WERI-Rb-1 (cell line): ENCODE measurements around the gene MYOF.

Experiments used
- DNase-seq: peaks from one replicate; pipeline ENCODE4 v3.0.0-alpha.2; 2020
- H3K27ac ChIP-seq: fragments of 250-450 bp; sonication (Bioruptor Pico); 2 replicates; pipeline ENCODE4 v1.5.1; 2020; ENCODE audit warnings: mild to moderate bottlenecking, moderate library complexity
- H3K27me3 ChIP-seq: fragments of 250-450 bp; sonication (Bioruptor Pico); 2 replicates; pipeline ENCODE4 v1.5.1; 2021; ENCODE audit warnings: mild to moderate bottlenecking, low read depth, moderate library complexity; ENCODE audit not compliant: insufficient read depth, severe bottlenecking
- H3K36me3 ChIP-seq: fragments of 250-450 bp; sonication (Bioruptor Pico); 2 replicates; pipeline ENCODE4 v1.5.1; 2020; ENCODE audit warnings: mild to moderate bottlenecking, moderate library complexity
- H3K4me3 ChIP-seq: 2 replicates; pipeline ENCODE4 v1.5.1; 2011; ENCODE audit warnings: low read depth, mild to moderate bottlenecking, control low read depth, low read length
- H3K9me3 ChIP-seq: fragments of 250-450 bp; sonication (Bioruptor Pico); 2 replicates; pipeline ENCODE4 v1.5.1; 2021; ENCODE audit warnings: mild to moderate bottlenecking, moderate library complexity; ENCODE audit not compliant: severe bottlenecking
- CTCF ChIP-seq: IDR thresholded peaks from 2 replicates; pipeline ENCODE4 v1.5.1; 2011; ENCODE audit warnings: low read depth, mild to moderate bottlenecking, control low read depth, inconsistent platforms, low read length

MYOF gene

GRCh38 chr10:93475871-93476270, 6.3 kb downstream of the MYOF start:
- no peak overlapping the region for H3K4me3 ChIP-seq
- DNase-seq = no peak
- H3K27me3 ChIP-seq = no peaks in the 10 kb centered on the region
- no peak overlapping the region for H3K27ac ChIP-seq
- no peaks in the 10 kb centered on the region for H3K9me3 ChIP-seq
- TF ChIP-seq CTCF = no peak
- no peaks in the 10 kb centered on the region for H3K36me3 ChIP-seq

GRCh38 chr10:93475227-93475626, 6.9 kb downstream of the MYOF start:
- Histone ChIP-seq H3K36me3 (no peaks in the 10 kb centered on the region), H3K4me3 (no peak overlapping the region), H3K27ac (no peak overlapping the region), H3K9me3 (no peaks in the 10 kb centered on the region), H3K27me3 (no peaks in the 10 kb centered on the region)
- DNase-seq = no peak
- no peak for TF ChIP-seq CTCF

- Histone ChIP-seq H3K4me3 (no peak overlapping the region), H3K9me3 (no peaks in the 10 kb centered on the region), H3K27me3 (no peaks in the 10 kb centered on the region), H3K36me3 (no peaks in the 10 kb centered on the region), H3K27ac (no peak overlapping the region)
- TF ChIP-seq CTCF = no peak
- no peak for DNase-seq
Observed at GRCh38 chr10:93473804-93474472, 8.2 kb downstream of the MYOF start.

GRCh38 chr10:93473161-93473560, 9.0 kb downstream of the MYOF start:
- Histone ChIP-seq H3K36me3 (no peaks in the 10 kb centered on the region), H3K9me3 (no peaks in the 10 kb centered on the region), H3K27ac (no peak overlapping the region), H3K27me3 (no peaks in the 10 kb centered on the region), H3K4me3 (no peak overlapping the region)
- TF ChIP-seq CTCF = no peak
- DNase-seq = no peak

- DNase-seq = no peak
- no peaks in the 10 kb centered on the region for H3K27me3 ChIP-seq
- no peaks in the 10 kb centered on the region for H3K36me3 ChIP-seq
- TF ChIP-seq CTCF = no peak
- H3K9me3 ChIP-seq = peaks cover 2% of the 10 kb centered on the region
- no peak overlapping the region for H3K27ac ChIP-seq
- no peak overlapping the region for H3K4me3 ChIP-seq
Observed at GRCh38 chr10:93471110-93471651, 11.0 kb downstream of the MYOF start.

GRCh38 chr10:93469454-93469853, 12.7 kb downstream of the MYOF start:
- no peak for DNase-seq
- TF ChIP-seq CTCF = no peak
- H3K9me3 ChIP-seq = peaks cover 2% of the 10 kb centered on the region
- no peaks in the 10 kb centered on the region for H3K36me3 ChIP-seq
- no peaks in the 10 kb centered on the region for H3K27me3 ChIP-seq
- no peak overlapping the region for H3K4me3 ChIP-seq
- H3K27ac ChIP-seq = no peak overlapping the region
